ENCODE data around the gene LARP4.
"Not testable (repeated sequence)": the region's sequence is repeated elsewhere in the genome, so short reads cannot be mapped to it uniquely, and the experiment has no call there.

The LARP4 gene

GRCh38 chr12:50467439-50467838 lies 66.8 kb downstream of the LARP4 start:
- TF ChIP-seq, protein P1, sequence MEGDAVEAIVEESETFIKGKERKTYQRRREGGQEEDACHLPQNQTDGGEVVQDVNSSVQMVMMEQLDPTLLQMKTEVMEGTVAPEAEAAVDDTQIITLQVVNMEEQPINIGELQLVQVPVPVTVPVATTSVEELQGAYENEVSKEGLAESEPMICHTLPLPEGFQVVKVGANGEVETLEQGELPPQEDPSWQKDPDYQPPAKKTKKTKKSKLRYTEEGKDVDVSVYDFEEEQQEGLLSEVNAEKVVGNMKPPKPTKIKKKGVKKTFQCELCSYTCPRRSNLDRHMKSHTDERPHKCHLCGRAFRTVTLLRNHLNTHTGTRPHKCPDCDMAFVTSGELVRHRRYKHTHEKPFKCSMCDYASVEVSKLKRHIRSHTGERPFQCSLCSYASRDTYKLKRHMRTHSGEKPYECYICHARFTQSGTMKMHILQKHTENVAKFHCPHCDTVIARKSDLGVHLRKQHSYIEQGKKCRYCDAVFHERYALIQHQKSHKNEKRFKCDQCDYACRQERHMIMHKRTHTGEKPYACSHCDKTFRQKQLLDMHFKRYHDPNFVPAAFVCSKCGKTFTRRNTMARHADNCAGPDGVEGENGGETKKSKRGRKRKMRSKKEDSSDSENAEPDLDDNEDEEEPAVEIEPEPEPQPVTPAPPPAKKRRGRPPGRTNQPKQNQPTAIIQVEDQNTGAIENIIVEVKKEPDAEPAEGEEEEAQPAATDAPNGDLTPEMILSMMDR (IDR thresholded peaks at IDR 0.05; ENCODE audit: extremely low read depth, missing control alignments) = no peak
- DNase-seq (ENCODE audit: low spot score) = no peak

- DNase-seq (ENCODE audit: low spot score) = no peak
- TF ChIP-seq, protein P1 (IDR thresholded peaks at IDR 0.05; ENCODE audit: extremely low read depth, missing control alignments) = no peak
These were observed 76.7 kb downstream of the LARP4 start for GRCh38 chr12:50477241-50477832.

DNA sequence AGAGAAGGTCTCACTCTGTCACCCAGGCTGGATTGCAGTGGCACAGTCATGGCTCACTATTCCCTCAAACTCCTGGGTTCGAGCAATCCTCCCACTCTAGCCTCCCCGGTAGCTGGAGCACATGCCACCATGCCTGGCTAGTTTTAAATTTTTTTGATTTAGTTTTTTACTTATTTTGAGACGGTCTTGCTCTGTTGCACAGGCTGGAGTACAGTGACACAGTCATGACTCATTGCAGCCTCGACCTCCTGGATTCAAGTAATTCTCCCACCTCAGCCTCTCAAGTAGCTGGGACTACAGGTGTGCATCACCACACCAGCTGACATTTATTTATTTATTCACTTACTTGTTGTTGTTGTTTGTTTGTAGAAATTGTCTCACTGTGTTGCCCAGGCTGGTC lies 81.9 kb downstream of the LARP4 start:
- TF ChIP-seq, protein P1 (IDR thresholded peaks at IDR 0.05; ENCODE audit: extremely low read depth, missing control alignments) = no peak
- DNase-seq (ENCODE audit: low spot score) = no peak

GRCh38 chr12:50483488-50483887 lies 82.8 kb downstream of the LARP4 start:
- TF ChIP-seq, protein P1 (IDR thresholded peaks at IDR 0.05; ENCODE audit: extremely low read depth, missing control alignments) = no peak

GRCh38 chr12:50488801-50489200 lies 88.1 kb downstream of the LARP4 start:
- DNase-seq (ENCODE audit: low spot score) = no peak
- TF ChIP-seq, protein P1 (IDR thresholded peaks at IDR 0.05; ENCODE audit: extremely low read depth, missing control alignments) = no peak

More at GRCh38 chr12:50483488-50483887, 82.8 kb downstream of the LARP4 start:
- no peak for DNase-seq (ENCODE audit: low spot score)

- DNase-seq (ENCODE audit: low spot score) = not testable (repeated sequence)
These were observed 97.4 kb downstream of the LARP4 start for GRCh38 chr12:50498119-50498518.

DNA sequence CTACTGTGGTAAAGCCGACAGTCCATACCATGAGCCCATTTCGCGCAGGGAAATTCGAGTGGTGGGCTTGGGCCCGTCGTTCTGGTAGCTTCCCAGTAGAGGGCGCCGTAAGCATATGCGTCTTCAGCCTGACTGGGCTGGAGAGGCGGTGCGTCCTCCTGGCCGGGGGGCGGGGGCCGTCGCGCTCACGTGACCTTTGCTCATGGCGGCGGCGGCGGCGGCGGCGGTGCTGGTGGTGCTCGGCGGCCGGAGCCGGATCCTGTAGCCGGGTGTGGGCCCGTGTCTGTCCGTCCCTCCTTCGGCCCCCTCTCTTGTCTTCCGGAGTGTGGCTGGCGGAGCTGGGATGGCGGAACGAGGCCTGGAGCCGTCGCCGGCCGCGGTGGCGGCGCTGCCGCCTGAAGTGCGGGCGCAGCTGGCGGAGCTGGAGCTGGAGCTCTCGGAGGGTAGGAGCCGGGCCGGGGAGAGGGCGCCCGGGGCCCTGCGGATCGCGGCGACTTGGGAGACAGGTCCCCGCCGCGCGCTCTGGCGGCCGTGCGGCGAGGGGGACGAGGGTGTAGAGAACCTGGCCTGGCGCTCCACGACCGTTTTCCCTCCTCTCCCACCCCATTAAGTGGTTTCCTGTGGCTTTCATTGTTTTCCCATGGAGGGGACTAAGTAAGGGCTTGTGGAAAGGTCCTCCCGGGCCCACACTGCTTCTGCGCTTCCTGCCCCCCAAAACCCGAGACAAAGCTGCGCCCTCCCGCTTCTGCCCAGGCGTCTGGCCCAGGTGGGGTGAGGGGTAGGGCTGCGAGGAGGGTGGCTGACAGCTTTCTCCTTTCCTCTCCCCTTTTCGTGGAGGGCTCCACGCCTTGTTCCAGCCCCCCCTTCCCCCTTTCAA lies 104.4 kb downstream of the LARP4 start, which contains the start of gene DIP2B:
DIP2B (plus strand) TSS at position 188 of the 877 bp plus-strand sequence; CDS start at position 344, 156 bp downstream.
- TF ChIP-seq, protein P1 (IDR thresholded peaks at IDR 0.05; ENCODE audit: extremely low read depth, missing control alignments) = peak; percentile 81
- peak; percentile 91 for DNase-seq (ENCODE audit: low spot score)

Measured in GM20000 (cell line).